Muscle layer of duodenum (tissue), 2 donors: ENCODE measurements around the gene C19orf73.
"Not testable (repeated sequence)": the region's sequence is repeated elsewhere in the genome, so short reads cannot be mapped to it uniquely, and the experiment has no call there.

Experiments used
- H3K27ac ChIP-seq: one replicate; pipeline ENCODE4 v1.7.0; 2013; ENCODE audit warnings: mild to moderate bottlenecking, low read length
- H3K27me3 ChIP-seq: one replicate; pipeline ENCODE4 v1.7.0; 2013; ENCODE audit warnings: low read depth, mild to moderate bottlenecking, control low read depth, low read length
- H3K36me3 ChIP-seq, 2 donors: one replicate each; pipeline ENCODE4 v1.7.0; 2013; ENCODE audit warnings: low read length in 2 of 2, control low read depth in 1 of 2, mild to moderate bottlenecking in 1 of 2; ENCODE audit not compliant: insufficient read depth in 2 of 2, control insufficient read depth in 1 of 2
- H3K4me1 ChIP-seq, 2 donors: one replicate each; pipeline ENCODE4 v1.7.0; 2013; ENCODE audit warnings: low read length in 2 of 2, mild to moderate bottlenecking in 2 of 2, control low read depth in 1 of 2, moderate library complexity in 1 of 2; ENCODE audit not compliant: insufficient read depth in 2 of 2, control insufficient read depth in 1 of 2
- H3K4me3 ChIP-seq, 2 donors: one replicate each; pipeline ENCODE4 v1.7.0; 2013; ENCODE audit warnings: low read length in 2 of 2, low read depth in 1 of 2, mild to moderate bottlenecking in 1 of 2
- H3K9me3 ChIP-seq, 2 donors: one replicate each; pipeline ENCODE4 v1.7.0; 2013; ENCODE audit warnings: low read length in 2 of 2, control low read depth in 1 of 2, mild to moderate bottlenecking in 1 of 2; ENCODE audit not compliant: control insufficient read depth in 1 of 2
- donor health status: healthy.

Gene C19orf73

GRCh38 chr19:49130325-49130724, 11.4 kb upstream of the C19orf73 start:
- H3K36me3 ChIP-seq = no peaks in the 10 kb centered on the region
- H3K27me3 ChIP-seq = no peaks in the 10 kb centered on the region
- no peak overlapping the region for H3K4me3 ChIP-seq
- H3K27ac ChIP-seq = no peak overlapping the region
- peaks cover 6 to 31% of the 10 kb centered on the region in 2 donors for H3K4me1 ChIP-seq
- no peaks in the 10 kb centered on the region for H3K9me3 ChIP-seq

GRCh38 chr19:49129238-49129583, 10.3 kb upstream of the C19orf73 start:
- H3K4me3 ChIP-seq = no peak overlapping the region
- H3K4me1 ChIP-seq = peaks cover 6 to 25% of the 10 kb centered on the region in 2 donors
- no peaks in the 10 kb centered on the region for H3K9me3 ChIP-seq
- no peaks in the 10 kb centered on the region for H3K27me3 ChIP-seq
- no peak overlapping the region for H3K27ac ChIP-seq
- H3K36me3 ChIP-seq = no peaks in the 10 kb centered on the region

DNA sequence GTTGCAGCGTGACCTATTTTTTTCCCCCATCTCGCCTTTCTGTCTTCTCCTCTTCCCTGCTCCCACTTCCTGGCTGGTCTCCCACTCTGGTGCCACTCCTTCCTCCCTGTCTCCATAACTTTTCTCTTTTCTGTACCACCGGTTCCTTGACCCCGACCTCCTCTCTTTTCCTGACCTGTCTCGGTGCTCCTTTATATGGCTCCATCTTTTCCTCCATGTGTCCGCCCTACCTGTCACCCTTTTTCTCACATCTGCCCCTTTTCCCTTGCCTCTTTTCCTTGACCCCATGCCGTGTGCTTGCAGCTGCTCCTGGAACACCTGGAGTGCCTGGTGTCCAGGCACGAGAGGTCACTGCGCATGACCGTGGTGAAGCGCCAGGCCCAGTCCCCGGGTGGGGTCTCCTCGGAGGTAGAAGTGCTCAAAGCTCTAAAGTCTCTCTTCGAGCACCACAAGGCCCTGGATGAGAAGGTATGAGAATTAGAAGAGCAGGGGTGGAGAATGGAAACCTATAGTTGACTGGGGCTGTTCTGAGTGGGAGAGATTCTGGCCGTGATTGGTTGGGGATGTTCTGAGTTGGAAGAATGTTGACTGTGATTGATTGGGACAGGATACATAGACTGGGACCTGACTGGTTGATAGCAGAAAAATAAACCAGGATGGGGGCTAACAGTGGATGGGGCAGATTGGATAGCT, 9.7 kb upstream of the C19orf73 start:
- Histone ChIP-seq H3K9me3 (no peaks in the 10 kb centered on the region), H3K4me1 (peaks cover 6 to 20% of the 10 kb centered on the region in 2 donors), H3K27me3 (no peaks in the 10 kb centered on the region), H3K27ac (no peak overlapping the region), H3K4me3 (peak overlapping the region; percentile 48 to 52), H3K36me3 (no peaks in the 10 kb centered on the region)

GRCh38 chr19:49127674-49128544, 9.0 kb upstream of the C19orf73 start:
- peaks cover 6 to 14% of the 10 kb centered on the region in 2 donors for H3K4me1 ChIP-seq
- peak overlapping the region; percentile 48 to 52 for H3K4me3 ChIP-seq
- no peaks in the 10 kb centered on the region for H3K36me3 ChIP-seq
- no peaks in the 10 kb centered on the region for H3K9me3 ChIP-seq
- H3K27ac ChIP-seq = no peak overlapping the region
- H3K27me3 ChIP-seq = no peaks in the 10 kb centered on the region

DNA sequence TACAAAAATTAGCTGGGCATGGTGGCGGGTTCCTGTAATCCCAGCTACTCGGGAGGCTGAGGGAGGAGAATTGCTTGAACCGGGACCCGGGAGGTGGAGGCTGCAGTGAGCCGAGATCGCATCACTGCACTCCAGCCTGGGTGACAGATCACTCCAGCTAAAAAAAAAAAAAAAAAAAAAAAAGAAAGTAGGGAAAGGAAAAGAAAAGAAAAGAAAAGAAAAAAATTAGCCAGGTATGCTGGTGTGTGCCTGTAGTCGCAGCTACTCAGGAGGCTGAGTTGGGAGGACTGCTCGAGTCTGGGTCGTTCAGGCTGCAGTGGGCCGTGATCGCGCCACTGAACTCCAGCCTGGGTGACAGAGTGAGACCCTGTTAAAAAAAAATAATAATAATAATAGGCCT, 8.3 kb upstream of the C19orf73 start:
- H3K4me1 ChIP-seq = peaks cover 6 to 14% of the 10 kb centered on the region in 2 donors
- not testable (repeated sequence) for H3K36me3 ChIP-seq, H3K27ac ChIP-seq, H3K27me3 ChIP-seq, H3K4me3 ChIP-seq, H3K9me3 ChIP-seq

- Histone ChIP-seq H3K9me3 (no peaks in the 10 kb centered on the region), H3K4me3 (no peak overlapping the region), H3K4me1 (peaks cover 6 to 14% of the 10 kb centered on the region in 2 donors), H3K27me3 (no peaks in the 10 kb centered on the region), H3K36me3 (no peaks in the 10 kb centered on the region), H3K27ac (no peak overlapping the region)
Observed at GRCh38 chr19:49126575-49126974, 7.6 kb upstream of the C19orf73 start.

DNA sequence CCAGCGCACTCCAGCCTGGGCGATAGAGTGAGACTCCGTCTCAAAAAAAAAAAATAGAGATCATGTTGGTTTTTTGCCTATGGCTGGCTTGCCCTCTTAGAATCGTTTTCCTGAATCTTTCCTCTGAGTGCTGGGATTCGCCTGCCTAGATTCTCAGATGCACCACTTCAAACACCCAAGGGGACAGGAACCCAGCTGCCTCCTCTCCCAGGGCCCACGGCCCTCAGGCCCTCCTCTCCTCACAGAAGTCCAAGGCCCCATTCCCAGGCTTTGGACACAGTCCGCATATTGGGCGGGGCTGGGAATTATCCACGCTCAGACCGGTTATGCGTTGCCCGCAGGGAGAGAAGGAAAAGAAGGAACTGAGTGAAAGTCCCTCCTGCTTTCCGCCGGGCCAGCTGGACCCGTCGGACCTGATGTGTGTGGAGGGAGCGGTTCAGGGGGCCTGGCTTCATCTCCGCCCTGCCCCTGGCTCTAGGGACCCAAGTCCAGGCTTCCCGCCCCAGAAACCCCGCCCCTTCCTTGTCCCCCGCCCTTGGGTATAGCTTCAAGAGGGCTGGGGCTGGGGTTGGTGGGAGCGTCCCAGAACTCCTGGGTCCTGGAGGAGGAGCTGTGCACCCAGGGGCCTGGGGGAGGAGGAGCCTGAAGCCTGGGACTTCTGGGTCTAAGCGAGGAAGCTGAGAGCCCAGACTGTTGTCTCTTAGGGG, 6.2 kb upstream of the C19orf73 start:
- no peak overlapping the region for H3K27ac ChIP-seq
- H3K36me3 ChIP-seq = no peaks in the 10 kb centered on the region
- H3K4me3 ChIP-seq = no peak overlapping the region
- no peaks in the 10 kb centered on the region for H3K9me3 ChIP-seq
- no peaks in the 10 kb centered on the region for H3K27me3 ChIP-seq
- H3K4me1 ChIP-seq = peaks cover 6 to 16% of the 10 kb centered on the region in 2 donors

DNA sequence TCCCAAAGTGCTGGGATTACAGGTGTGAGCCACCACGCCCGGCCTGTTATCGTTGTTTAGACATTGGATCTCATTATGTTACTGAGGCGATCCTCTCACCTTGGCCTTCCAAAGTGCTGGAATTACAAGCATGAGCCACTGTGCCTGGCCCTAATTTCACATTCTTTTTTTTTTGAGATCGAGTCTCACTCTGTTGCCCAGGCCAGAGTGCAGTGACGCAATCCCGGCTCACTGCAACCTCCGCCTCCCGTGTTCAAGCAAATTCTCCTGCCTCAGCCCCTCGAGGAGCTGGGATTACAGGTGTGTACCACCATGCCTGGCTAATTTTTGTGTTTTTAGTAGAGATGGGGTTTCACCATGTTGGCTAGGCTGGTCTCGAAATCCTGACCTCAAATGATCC, 4.3 kb upstream of the C19orf73 start:
- H3K27ac ChIP-seq, H3K4me3 ChIP-seq, H3K9me3 ChIP-seq, H3K36me3 ChIP-seq, H3K27me3 ChIP-seq: not testable (repeated sequence)
- H3K4me1 ChIP-seq = peaks cover under 1 to 23% of the 10 kb centered on the region in 2 donors

GRCh38 chr19:49121841-49122240, 2.9 kb upstream of the C19orf73 start:
- not testable (repeated sequence) for H3K4me3 ChIP-seq, H3K27me3 ChIP-seq, H3K9me3 ChIP-seq, H3K27ac ChIP-seq, H3K36me3 ChIP-seq
- H3K4me1 ChIP-seq = peaks cover 5 to 23% of the 10 kb centered on the region in 2 donors

DNA sequence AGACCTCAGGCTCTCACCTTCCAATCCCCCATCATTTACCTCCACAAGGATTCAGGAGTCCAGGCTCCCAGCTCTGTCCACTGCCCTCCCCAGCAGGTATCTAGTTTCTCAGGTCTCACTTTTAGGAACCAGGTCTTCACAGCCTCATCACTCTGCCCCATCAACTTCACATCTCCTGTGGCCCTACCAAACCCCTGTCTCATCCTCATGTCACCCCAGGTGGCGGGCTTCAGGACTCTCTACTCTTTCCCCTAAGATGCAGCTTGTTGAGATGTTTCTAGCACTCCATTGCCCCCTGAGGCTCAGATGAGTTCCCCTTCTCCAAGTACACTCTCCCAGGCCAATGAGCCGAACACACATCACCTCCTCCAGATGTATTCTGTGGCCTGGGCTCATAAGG, 1.9 kb upstream of the C19orf73 start:
- H3K27me3 ChIP-seq = no peaks in the 10 kb centered on the region
- no peaks in the 10 kb centered on the region for H3K9me3 ChIP-seq
- peaks cover 5 to 23% of the 10 kb centered on the region in 2 donors for H3K4me1 ChIP-seq
- H3K27ac ChIP-seq = no peak overlapping the region
- no peak overlapping the region for H3K4me3 ChIP-seq
- H3K36me3 ChIP-seq = no peaks in the 10 kb centered on the region

DNA sequence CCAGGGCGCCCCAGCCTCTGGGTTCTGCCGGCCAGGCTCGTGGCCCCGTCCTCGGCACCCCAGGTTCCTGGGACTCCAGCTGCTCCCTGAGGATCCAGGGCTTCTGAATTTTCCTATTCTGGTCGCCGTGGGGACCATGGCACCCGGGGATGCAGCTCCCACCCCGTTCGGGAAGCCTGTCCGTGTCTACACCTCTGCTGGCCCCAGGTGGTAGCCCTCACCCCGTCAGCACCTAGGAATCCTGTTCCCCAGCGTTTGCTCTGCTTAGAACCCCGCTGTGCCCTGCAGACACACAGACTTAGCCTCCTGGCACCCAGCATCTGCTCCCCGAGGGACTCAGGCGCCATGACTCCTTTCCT, 1.4 kb upstream of the C19orf73 start:
- Histone ChIP-seq H3K4me1 (peaks cover 5 to 24% of the 10 kb centered on the region in 2 donors), H3K36me3 (no peaks in the 10 kb centered on the region), H3K4me3 (peak overlapping the region in 1 of 2 donors; percentile 54), H3K27ac (no peak overlapping the region), H3K9me3 (no peaks in the 10 kb centered on the region), H3K27me3 (no peaks in the 10 kb centered on the region)
